A673 (cell line): ENCODE data around the gene MAOB.

Source experiments
- EZH2 ChIP-seq: fragments of 200-600 bp; sonication (generic); IDR thresholded peaks from 2 replicates; pipeline ENCODE4 v1.6.1; 2017; ENCODE audit warnings: borderline replicate concordance, low read depth, mild to moderate bottlenecking, mixed read lengths, antibody characterized with exemption, low read length; ENCODE audit not compliant: poor library complexity, severe bottlenecking
- TF ChIP-seq, protein P1 (sequence below): fragments of 300-800, 200-600 bp; sonication (generic); conservative IDR thresholded peaks from 2 replicates; pipeline ENCODE4 v1.5.1; 2017; ENCODE audit warnings: low read depth, mild to moderate bottlenecking, antibody characterized with exemption, low read length, moderate library complexity, mixed read lengths

DNA sequence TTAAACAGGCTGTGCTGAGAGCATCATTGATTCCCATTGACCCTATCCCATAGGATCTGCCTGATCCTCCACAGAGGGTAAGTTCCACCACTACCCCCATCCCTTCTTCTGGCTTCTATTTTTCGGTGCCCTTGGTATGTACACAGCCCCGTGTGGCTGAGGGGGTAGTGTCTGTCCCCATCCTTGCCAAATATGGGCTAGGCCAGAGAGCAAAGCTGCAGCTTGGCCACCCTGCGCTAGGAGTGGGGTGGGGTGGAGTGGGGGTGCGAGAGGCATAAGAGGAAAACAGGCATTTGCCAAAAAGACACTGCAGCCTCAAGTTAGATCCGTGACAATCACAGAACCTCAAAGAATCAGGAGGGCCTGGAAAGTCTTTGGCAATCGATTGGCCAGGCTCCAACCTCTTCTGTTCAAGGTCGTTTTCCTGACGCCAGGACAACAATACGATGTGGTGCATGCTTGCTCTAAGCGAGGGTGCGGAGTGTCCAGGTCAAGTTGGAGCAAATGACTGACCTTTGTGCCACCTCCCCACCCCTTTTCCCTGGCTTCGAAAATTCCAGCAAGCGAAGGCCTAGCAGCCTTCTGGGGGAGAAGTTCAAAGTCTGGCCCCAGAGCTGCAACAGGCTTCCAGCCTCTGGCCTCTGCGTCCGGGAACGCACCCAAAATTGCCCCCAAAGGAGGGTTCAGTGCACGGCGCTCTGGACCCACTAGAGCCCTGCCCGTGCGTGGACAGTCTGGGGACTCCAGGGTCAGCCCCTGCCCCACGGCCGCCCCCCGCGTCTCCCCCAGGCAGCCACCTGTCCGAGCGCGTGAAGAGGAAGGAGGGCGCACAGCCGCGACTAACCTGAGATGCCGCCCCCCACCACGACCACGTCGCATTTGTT, 598 bp downstream of the MAOB start:
- TF ChIP-seq, protein P1, sequence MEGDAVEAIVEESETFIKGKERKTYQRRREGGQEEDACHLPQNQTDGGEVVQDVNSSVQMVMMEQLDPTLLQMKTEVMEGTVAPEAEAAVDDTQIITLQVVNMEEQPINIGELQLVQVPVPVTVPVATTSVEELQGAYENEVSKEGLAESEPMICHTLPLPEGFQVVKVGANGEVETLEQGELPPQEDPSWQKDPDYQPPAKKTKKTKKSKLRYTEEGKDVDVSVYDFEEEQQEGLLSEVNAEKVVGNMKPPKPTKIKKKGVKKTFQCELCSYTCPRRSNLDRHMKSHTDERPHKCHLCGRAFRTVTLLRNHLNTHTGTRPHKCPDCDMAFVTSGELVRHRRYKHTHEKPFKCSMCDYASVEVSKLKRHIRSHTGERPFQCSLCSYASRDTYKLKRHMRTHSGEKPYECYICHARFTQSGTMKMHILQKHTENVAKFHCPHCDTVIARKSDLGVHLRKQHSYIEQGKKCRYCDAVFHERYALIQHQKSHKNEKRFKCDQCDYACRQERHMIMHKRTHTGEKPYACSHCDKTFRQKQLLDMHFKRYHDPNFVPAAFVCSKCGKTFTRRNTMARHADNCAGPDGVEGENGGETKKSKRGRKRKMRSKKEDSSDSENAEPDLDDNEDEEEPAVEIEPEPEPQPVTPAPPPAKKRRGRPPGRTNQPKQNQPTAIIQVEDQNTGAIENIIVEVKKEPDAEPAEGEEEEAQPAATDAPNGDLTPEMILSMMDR = no peak
- no peak for TF ChIP-seq EZH2
